Left colon (tissue), 2 donors: ENCODE data around the gene POLA1. TPM values are rescaled to one million over a fixed set of nuclear protein-coding genes. Genes with fewer than 3 reads are reported as not detected.
A peak's percentile ranks its signal among the peaks of the same experiment; 100 is the strongest.

Experiments
- ATAC-seq: fragments of 200-7000 bp; cut with Tn5 transposase; one replicate; pipeline ENCODE4 v1.9.1; 2020; ENCODE audit warnings: mild to moderate bottlenecking, moderate library complexity
- DNase-seq, 2 donors: peaks; one replicate each; pipeline ENCODE4 v3.0.0-alpha.2; 2020
- intact Hi-C, 2 donors: fragments of 100-400 bp; cut with DNase I in 1 of 2; cut with micrococcal nuclease in 1 of 2; formaldehyde crosslinking; loops; one replicate each; pipeline versions ENCODE4 v1.11.2 to v1.14.0; 2022; cut with DNase I, micrococcal nuclease
- total RNA-seq, 2 donors: library from RNA; stranded (reverse); fragmentation: NEBNext Ultra II Directional; extraction: Animal tissue kit (Norgen Biotek cat#: 25700); gene quantifications; one replicate each; pipeline ENCODE4 v1.2.1, GENCODE V29; 2021
- donor health status: DM: no; HTN: no; CAD: no.
- donor health status: DM: yes; HTN: yes; CAD: no.

POLA1 gene
- total RNA-seq, 2 donors from 2014 or later = 6.4 to 7.9 TPM

DNA sequence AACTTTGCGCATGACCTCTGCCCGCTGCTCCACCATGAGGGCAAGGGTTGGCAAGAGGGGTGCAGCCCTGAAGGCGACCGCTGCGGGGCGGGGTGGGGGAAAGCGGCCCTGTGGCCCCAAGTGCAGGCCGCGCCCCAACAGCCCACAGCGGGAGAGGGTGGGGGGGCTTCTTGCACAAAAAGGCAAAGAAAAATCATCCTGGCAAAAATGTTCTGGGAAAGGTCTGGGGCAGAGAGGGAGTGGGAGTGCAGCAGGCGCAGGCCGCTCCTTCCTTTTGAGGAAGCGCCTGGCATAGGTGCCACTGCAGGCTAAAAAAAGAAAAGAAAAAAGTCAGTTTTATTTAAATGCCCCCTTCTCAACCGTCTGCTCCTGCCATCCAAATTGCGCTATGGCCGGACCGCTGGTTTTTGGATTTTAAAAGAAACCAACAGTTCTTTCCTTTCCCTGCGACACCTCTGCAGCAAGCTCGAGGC lies 320.7 kb downstream of the POLA1 start:
- intact Hi-C loops = no loop called here
- DNase-seq = no peak
- no peak for ATAC-seq

DNA sequence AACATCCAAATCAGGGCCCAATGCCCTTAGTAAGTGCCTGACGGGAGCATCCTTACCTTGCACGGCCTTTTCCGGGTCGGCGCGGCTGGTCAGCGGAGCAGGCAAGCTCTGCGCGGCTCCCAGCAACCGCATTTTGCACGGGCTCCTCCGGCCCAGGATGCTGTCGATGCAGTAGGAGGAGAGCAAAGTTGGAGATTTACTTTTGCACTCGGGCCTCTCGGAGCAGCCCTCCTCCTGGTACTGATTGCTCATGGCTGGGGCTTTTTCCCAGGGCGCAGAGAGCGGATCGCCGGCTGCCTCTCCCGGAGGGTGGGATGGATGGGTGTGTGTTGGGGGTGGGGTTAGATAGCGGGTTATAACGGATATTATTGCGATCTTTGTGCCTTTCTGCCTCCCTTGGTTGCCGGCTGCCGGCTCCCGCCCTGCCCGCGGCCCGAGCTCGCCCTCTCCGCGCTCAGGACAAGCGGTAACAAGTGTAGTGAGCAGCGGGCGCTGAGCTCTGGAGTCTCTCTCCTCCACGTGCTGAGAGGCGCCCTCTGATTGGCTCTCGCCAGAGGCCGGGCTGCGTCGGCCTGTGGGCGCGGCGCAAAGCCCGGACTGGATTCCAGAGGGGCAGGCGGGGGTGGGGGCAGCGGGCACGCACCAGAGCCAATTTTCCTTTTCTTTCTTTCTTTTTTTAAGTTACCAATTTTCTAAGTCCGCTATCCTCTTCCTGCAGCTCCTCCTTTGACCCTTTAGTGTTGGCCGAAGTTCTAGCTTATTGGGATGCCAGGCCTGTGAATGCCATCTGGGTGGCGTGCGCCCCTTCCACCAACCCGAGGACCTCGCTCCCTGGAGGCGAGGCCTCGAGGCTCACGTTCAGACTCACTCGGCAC lies 322.0 kb downstream of the POLA1 start, which contains the start of gene ARX:
ARX (minus strand) TSS at position 480 of the 875 bp plus-strand sequence; CDS start at position 252, 228 bp downstream.
- intact Hi-C loops = no loop called here
- peak; percentile 49 to 55 for DNase-seq
- ATAC-seq = peak; percentile 86

DNA sequence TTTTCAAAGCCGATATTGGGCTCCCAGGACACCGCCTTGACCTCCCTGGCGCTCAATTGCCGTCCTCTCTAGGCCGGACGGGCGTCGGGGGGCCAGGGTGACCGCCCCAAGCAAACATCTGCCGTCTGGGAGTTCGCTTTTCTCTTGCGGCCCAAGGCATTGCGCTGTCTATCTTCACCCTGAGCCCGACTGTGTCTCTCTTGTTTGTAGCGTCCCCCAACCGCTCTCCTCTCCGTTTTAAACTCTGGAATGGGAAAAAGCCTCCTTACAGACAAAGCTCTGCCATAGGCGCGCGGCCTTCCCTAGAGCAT lies 322.6 kb downstream of the POLA1 start:
- no peak for ATAC-seq
- intact Hi-C loops = no loop called here
- no peak for DNase-seq

DNA sequence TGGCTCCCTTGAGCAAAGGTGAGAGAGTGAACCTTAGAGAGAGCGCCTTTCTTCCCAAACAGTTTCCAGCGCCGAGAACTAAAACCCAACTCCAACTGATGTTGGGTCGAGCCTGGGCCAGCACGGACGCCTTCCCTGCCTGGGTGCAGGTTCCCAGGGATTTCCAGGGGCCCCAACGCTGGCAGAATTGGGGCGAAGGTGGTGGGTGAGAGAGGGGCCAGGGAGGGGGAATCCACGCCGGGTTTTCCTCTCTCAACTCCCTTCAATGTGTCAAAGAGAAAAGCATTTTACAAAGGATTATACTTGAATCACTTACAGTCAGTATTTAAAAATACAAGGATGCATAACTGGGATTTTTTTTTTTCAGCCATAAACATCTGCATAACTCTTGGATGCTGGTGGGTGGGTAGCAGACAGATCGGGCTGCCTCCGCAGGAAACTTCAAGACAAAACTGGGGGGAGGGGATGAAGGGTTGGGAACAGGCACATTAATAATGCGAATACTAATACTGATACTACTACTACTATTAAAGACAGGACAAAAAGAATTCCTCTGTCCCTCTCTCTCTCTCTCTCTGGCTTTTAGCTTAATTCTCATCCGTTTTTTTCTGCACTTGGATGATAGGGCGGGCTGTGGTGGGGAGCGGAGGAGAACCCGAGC lies 323.4 kb downstream of the POLA1 start:
- DNase-seq (no peak), ATAC-seq (no peak)
- intact Hi-C loops = no loop called here

DNA sequence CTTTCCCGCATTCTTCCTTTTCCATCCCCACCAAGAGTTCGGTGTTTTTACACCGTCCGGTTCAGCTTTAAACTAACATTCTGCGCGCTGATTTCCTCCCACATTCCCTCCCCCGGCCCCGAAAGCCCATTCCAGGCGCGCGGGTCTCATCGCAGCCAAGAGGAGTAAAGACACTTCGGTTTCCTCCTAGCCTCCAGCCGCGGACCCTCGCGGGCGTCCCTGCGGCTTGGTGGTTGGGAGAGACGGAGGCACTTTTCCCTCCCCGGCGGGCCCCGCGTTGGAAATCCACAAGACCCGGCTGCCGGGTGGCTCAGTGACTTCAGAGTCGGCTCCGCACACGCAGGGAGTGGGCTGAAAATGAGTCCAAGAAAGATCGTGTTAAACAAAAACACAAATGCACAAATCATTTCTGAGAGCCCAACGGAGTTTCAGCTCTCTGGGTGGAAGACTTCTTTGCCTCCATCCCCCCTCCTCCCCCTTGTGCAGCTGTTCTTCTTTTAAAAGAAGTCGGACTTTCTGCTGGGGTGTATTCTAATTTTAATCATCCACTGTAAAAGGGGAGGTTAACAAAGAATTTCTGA lies 324.0 kb downstream of the POLA1 start:
- intact Hi-C loops = no loop called here
- DNase-seq (no peak), ATAC-seq (no peak)

DNA sequence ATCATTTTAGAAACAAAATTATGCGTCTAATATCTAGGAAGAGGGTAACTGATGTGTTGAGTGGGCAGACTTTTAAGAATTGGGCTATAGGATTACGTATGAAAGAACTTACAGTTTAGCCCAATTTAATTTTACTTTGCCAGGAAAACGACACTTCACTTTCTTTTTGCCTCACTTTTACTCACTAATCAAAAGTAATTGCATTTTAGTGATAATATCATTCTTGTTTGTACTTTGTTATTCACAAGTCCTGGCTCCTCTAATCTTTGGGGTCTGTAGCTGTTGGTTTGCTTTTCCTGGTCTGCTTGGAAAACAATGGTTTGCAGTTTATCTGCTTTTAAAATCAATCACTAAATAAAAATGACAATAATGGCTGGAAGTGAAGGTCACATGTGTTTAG lies 325.0 kb downstream of the POLA1 start:
- ATAC-seq (no peak), DNase-seq (no peak)
- intact Hi-C loops = no loop called here

DNA sequence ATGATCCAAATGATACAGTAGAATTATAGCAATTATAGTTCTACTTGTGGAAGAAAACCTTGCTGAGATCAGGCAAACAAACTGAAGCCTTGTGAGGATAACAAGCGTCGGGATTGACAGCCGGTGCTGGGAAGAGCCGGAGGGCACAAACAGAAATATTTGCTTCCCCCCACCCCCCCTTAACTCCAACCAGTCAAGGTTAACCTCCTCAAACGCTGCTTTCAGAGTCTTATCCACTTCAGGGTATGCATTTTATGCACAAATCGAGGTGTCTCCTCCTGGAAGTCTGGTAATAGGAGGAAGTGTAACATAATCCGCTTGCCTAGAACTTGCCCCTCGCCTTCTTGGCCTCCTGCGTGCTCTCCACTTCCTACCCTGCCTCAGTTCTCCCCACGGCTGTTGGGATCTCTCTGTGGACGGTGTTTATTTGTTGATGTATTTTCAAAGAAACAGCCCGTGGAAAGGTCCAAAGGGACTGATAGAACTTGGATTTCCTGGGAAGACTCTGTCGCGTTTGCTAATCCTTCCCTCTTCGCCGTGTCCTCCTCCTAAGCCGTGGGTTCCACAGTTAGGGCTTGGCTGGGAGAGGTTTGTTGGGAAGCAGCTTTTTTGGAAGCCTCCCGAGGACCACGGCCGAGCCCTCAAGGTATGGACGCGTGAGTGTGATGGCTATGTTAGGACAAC lies 326.1 kb downstream of the POLA1 start:
- intact Hi-C loops = no loop called here
- ATAC-seq = no peak
- no peak for DNase-seq

DNA sequence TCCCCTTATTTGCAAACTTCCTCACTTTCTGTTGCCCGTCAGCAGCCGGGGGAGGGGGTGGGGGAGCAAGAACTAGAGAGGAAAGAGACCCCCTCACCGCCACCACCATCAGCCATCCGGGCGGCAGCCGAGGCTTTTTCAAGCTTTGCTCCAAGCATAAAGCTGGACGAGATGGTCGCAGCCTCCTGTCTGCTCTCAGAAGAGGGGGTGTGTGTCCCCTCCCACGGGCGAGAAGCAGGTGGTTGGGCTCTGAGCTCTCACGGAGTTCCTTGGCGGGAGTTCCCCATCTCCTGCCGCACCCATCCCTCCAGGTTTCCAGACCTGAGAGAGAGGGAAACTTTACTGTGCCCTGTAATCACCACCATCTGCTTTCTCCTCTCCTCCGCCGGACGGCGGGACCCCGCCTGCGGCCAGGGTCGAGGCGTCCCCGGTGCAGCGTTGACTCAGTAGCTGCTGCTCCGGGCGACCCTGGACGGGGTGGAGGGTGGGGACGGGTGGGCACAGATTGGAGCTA lies 326.7 kb downstream of the POLA1 start:
- peak; percentile 42 for ATAC-seq
- intact Hi-C loops = no loop called here

DNA sequence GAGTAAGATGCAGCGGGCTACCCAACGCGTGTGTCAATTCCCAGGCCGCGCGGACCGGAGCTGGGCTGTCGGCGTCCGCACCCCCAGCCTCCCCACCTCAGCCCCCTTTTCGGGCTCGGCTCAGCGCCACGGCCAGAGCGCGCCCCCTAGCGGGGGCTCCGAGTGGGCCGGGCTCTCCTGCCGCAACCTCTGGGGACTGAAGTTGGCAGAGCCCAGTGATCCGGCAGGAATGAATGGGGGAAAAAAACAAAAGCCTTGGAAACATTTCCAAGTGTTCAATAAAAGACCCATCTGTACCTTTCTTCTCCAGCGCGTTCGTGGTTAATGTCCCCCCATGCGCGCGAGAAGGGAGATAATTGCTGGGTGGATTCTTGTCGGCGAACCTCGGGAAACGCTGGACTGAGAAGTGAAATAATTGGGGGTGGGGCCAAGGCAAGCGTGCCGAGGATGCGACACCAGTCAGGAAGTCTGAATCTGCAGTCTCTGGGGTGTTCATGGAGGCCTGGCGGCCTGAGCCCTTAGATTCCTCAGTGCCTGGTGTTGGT lies 327.3 kb downstream of the POLA1 start:
- DNase-seq = no peak
- ATAC-seq = peak; percentile 71
- intact Hi-C loops = no loop called here

More for the DNA sequence above, 326.7 kb downstream of the POLA1 start:
- DNase-seq = no peak

DNA sequence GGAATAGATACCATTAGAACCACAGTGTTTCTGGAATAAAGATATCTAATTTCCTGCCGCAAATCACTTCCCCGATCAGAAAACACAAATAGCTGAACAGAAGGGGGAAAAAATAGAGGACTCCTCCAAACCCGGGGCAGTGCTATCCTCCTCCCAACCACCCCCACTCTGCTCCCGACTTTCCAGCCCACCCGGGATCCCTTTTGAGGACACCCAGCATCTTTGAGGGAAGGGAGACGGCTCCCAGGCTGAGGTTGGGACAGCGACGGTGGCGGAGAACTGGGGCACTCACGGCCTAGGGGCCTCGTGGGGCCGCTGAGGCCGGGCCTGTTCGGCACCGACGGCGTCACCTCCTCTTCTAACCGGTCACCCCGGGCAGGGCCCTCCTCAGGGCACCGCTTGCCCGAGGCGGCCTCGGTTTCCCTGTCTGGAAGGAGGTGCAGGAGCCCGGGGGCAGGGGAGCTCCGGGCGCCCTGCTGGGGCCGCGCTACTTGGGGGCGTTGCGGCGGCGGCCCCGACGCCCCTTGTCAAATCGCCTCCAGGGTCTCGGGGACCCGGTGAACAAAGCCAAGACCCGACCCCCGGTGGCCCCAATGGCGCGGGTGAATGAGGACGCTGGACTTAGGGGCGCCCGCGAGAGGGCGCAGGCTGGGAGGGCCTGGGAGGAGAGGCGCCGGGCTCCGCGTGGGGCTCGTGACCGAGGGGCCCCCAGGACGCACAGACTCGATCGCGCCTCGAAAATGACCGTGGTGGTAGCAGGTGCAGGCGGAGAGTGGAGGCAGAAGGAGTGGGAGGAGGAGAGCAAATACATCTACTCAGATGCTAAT lies 329.0 kb downstream of the POLA1 start:
- intact Hi-C loops = no loop called here
- no peak for ATAC-seq
- DNase-seq = no peak

DNA sequence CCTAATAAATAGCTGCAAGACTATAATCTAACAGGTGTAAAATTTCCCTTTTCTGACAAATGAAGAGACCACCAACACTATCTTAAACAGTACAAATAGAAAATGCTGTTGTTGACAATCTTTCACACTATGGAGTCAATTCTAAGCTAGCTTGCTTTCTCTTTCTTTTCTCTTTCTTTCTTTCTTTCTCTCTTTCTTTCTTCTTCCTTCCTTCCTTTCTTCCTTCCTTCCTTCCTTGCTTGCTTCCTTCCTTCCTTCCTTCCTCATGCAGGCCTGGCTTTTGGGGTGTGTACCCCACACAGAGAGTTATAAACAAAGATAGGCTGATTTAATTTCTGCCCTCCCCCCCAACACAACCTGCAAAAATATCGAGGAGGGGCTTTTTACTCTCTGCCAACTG lies 330.2 kb downstream of the POLA1 start:
- no peak for DNase-seq
- intact Hi-C loops = no loop called here
- ATAC-seq = no peak

DNA sequence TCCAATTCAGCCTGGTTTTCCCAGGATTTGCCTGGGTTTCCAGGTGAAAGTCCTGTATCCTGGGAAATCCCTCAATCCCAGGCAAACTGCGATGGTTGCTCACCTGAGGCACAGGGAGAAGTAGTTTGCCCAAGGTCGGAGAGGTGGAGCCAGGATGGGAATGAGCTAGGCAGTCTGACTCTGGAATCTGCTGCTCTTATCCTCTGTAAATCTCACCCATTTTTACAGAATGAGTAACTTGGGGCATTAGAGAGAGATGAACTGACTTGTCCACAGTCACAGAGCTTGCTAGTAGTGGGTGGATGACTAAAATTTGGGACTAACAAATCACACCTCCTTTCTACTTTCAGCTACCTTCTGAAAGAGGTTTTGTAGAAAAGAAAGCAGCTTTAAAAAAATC lies 331.9 kb downstream of the POLA1 start:
- DNase-seq = no peak
- intact Hi-C loops = no loop called here
- no peak for ATAC-seq

DNA sequence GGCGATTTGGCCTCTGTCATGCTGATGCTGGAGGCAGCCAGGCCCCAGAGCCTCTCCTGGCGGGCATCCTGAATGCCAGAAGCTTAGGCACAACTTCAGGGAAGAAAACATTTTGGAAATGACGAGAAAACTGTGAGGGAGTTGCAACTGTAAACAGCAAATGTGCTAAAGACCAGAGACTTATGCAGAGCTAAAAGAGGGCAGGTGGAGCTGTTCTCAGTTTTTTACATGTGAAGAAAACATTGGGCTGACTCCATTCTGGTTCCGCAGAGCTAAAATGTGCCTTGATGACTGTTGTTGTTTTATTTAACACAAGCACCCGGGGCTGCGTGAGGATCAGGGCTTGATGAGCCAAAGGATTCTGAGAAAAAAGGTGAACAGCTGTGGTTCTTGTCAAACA lies 332.9 kb downstream of the POLA1 start:
- ATAC-seq (no peak), DNase-seq (no peak)
- intact Hi-C loops = no loop called here

DNA sequence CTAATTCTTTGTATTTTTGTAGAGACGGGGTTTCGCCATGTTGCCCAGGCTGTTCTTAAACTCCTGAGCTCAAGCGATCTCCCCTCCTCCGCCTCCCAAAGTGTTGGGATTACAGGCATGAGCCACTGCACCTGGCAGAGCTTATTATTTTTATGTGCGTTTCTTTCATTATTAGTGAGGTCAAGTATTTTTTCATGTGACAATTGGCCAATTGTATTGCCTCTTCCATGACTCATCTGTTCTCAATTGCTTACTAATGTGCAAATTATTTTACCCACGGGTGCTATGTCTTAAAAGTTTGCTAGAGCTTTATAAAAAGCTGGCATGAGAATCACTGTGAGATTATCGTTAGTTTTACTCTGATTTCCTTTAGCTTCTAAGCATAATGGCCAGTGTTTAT lies 335.0 kb downstream of the POLA1 start:
- ATAC-seq (no peak), DNase-seq (no peak)
- intact Hi-C loops = no loop called here

DNA sequence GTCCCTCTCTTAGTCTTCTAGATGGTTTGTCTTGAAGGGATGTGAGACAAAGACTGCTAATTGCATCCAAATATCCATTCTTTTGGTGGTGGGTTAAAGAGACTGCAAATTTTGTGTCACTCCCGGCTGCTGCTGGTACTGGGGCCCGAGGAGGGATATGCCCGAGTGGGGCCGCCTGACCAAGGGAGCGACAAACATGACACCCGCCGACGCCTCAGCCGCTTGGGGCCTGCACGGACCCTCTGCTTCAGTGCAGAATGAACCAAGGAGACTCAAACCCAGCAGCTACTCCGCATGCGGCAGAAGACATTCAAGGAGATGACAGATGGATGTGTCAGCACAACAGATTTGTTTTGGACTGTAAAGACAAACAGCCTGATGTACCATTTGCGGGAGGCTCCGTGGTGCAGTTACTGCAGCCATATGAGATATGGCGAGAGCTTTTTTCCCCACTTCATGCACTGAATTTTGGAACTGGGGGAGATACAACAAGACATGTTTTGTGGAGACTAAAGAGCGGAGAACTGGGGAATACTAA lies 335.6 kb downstream of the POLA1 start:
- intact Hi-C loops = no loop called here
- no peak for ATAC-seq
- DNase-seq = no peak

DNA sequence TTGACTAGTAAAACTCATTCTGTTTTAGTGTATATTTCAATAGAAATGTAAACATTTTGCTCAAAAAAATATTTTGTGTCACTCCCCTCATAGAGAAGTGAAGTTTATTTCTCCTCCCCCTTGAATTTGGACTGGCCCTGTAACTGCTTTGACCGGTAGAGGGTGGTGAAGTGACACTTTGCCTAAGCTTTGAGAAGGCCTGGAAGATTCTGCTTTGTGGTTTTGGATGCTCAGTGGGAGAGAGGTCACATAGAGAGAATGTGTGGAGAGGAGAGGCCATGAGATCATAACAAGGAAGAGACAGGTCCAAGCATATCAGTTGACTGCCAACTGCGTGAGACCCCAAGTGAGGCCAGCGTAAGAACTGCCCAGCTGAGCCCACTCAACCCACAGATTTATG lies 341.2 kb downstream of the POLA1 start:
- intact Hi-C loops = no loop called here
- ATAC-seq (no peak), DNase-seq (no peak)

DNA sequence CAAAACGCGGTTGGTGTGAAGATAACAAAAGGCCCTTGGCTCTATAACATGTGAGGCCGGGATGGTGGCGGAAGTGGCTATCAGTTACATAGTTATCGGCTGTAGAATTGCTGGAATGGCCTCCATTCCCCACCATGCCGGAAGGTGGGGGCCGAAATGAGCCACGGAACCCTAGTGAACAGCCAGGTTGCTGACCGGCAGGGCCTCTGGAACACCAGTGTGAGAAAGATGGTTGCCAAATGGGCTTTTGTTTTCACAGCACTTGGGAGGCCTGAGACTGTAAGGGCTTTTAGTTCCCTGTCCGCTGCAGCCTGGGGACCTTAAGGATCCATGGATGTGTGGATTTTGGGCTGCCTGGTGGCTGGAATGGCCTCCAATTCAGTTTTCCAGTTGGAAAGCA lies 345.3 kb downstream of the POLA1 start:
- no peak for DNase-seq
- intact Hi-C loops = no loop called here

DNA sequence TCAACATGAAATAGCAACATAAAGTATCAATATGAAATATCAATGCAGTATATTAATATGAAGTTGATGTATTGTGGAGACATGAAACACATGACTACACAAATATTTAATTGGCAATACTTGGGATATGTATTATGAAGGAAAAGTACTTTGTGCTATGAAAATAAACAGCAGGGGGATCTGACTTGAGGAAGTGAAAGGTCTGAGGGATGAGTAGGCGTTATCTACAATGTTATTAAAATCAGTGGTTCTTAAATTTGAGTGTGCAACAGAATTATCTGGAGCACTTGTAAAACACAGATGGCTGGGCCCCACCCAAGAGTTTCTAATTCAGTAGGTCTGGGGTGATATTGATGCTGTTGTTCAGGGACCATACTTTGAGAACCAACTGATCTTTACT lies 349.5 kb downstream of the POLA1 start:
- intact Hi-C loops = no loop called here
- DNase-seq = no peak
- no peak for ATAC-seq

More for the DNA sequence above, 345.3 kb downstream of the POLA1 start:
- ATAC-seq = no peak
